Daoy (cell line): Measurements from ENCODE around the gene PTRHD1. TPM values are rescaled to one million over a fixed set of nuclear protein-coding genes. Genes with fewer than 3 reads are reported as not detected.
A peak's percentile ranks its signal among the peaks of the same experiment; 100 is the strongest.

Experiments
- DNase-seq: peaks from one replicate; pipeline ENCODE4 v3.0.0-alpha.2; 2015; ENCODE audit warnings: low read depth
- total RNA-seq: library from RNA; depleted of rRNA; stranded (reverse); fragments of >200 nt; shearing (Covaris generic); gene quantifications from 2 replicates; pipeline ENCODE4 v1.2.3, GENCODE V29; 2014

Gene PTRHD1
- total RNA-seq, 1 experiment from 2014 or later: 41.0 TPM

GRCh38 chr2:24830786-24831185 is 37.6 kb upstream of the PTRHD1 start:
- DNase-seq: no peak

- DNase-seq: no peak
Observed at GRCh38 chr2:24830351-24830750, 37.2 kb upstream of the PTRHD1 start.

DNA sequence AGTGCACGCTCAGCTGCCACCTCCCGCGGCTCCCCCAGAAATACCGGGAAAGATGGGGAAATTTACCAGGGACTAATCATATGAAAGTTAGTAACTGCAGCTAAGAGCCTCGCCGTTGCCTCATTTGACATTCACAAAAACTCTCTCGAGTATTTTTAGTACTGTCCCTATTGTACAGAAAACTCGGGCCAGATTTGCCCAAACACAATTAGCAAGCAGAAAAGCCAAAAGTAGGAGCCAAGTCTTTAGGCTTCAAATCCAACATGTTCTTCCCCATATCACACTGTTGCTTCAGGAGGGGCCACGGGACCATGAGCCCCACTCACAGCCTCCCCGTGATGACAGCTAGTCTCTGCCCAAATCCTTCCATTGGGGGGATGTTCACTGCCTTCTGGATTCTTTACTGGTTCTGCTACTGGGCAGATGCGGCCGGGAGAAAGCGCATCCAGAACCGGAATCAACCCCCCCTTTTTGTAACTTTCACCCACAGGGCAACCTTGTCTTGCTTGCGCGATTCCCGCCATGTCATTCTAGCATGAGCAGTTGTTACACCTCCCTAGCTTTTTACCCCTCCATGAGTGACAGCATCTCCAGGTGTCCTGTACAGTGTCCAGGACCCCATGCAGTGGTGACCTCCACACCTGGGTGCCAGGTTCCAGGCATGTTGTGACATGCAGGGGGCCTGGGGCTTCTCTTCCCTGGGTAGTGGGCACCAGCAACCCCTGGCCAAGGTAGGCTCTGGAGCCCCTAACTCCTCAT is 35.2 kb upstream of the PTRHD1 start:
- DNase-seq: peak; percentile 1

- DNase-seq: peak; percentile 83
Observed at GRCh38 chr2:24827321-24828237, 34.4 kb upstream of the PTRHD1 start.

GRCh38 chr2:24826773-24827145 is 33.6 kb upstream of the PTRHD1 start:
- no peak for DNase-seq

- peak; percentile 7 for DNase-seq
Observed at GRCh38 chr2:24825883-24826772, 32.9 kb upstream of the PTRHD1 start.

DNA sequence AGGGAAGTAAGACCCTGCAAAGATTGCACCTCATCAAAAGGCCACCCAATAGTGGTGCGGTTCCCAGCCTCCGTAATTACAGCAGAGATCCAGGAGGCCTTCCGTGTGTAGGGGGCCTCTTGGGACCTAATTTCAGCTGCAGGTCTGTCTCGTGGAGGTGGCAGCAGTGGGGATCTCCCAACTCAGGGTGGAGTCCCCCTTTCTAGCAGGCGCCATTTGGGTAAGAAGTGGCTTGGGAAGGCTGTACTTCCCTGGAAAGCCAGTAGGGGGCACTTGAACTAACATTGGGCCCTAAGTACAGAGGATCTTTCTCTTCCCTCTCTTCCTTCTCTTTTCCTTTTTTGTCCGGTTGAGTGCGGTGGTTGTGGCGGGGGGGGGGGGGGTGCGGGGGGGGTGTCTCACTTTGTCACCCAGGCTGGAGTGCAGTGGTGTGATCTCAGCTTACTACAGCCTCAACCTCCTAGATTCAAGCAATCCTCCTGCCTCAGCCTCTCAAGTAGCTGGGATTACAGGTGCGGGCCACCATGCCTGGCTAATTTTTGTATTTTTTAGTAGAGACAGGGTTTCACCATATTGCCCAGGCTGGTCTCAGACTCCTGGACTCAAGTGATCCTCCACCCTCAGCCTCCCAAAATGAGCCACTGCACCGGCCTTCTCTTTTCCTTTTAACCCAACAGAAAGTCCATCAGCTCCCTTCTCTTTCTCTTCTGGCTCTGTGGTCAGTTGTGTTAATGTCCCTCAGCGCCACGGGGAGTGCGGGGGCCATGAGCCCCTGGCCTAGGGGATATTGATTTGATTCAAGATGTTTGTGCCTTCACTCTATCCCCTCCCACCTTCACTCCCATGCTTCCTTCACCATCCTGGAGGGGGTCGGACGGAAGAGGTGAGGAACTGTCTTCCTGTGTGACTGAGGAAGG is 32.0 kb upstream of the PTRHD1 start:
- peak; percentile 33 for DNase-seq

GRCh38 chr2:24824071-24824588 is 30.9 kb upstream of the PTRHD1 start:
- peak; percentile 1 for DNase-seq

DNA sequence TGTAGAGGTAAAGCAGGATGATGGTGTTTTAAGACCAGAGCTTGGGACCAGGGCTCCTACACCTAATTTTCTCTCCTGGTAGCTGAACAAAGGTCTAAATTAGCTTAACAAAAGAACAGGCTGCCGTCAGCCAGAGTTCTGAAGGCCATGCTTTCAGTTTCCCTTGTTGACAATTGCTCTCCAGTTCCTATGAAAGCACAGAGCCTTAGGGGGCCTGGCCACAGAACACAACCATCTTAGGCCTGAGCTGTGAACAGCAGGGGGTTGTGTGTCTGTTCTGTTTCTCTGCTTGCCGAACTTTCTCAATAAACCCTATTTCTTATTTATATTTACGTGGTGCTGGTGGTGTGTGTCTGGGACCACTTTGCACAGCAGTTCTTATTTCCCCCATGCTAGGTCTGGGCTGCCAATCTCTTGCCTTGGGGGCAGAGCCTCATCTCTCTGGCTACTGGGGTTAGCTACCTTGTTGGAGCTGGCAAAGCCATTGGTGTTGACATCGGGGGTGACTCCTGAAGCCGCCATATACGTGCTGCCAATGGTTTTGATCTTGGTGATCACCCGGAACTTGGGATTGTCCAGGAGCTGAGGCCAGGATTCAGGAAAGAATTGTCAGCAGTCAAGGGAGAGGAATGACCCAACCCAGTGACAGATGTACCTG is 29.0 kb upstream of the PTRHD1 start:
- no peak for DNase-seq

DNA sequence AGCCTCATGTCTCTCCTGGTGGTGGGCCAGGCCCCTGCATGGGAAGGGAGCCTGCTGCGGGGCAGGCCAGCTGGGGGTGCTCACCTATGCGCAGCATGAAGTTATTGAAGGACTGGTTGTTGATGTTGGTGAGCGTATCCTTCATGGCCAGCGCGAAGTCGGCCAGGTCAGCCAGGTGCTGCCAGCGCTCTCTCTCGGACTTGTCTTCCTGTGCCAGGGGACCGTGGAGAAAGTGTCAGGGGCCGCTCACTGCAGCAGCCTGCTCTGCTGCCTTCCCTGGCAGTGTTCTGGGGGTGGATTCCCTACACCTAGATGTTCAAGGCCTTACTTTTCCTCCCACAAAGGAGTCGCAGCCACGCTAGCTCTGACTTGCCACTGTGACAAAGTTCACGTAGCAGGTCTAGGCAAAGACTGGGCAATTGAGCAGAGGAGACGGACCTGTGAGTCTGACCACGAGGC is 28.3 kb upstream of the PTRHD1 start:
- no peak for DNase-seq

DNA sequence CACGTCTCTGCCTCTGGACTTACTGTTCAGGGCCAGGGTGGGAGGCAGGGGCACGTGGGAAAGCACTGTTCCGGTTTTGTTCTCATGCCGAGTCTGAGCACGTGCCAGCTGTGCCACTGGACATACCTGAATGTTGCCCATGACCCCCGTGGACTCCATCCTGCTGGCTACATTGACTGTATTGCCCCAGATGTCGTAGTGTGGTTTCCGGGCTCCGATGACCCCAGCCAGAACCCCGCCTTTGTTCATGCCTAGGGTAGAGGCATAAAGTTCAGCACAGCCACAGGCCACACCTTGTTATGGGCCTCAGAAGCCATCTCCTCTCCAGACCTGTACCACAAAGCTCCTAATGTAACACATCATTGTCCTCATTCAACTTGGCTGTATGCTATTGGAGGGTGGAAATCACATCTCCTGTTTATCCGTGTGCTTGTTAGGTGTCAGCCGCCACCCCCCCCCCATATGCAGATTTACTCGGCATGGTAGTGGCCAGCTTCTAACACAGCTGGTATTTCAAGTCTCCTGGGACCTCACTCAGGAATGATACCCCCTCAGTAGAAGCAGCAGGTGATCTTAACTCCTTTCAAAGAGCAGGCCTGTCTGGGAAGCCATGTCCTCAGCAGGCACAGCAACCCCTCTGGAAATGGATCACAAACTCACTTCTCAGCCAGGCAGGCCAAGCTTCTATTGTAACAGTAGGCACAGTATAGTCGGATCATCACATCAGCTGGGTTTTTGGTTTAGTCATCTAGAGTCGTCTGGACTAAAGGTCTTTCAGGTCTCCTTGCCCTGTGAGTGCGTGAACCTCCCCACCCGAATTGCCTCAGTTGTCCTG is 27.6 kb upstream of the PTRHD1 start:
- no peak for DNase-seq

- DNase-seq: no peak
Observed at GRCh38 chr2:24820175-24820513, 27.0 kb upstream of the PTRHD1 start.

DNA sequence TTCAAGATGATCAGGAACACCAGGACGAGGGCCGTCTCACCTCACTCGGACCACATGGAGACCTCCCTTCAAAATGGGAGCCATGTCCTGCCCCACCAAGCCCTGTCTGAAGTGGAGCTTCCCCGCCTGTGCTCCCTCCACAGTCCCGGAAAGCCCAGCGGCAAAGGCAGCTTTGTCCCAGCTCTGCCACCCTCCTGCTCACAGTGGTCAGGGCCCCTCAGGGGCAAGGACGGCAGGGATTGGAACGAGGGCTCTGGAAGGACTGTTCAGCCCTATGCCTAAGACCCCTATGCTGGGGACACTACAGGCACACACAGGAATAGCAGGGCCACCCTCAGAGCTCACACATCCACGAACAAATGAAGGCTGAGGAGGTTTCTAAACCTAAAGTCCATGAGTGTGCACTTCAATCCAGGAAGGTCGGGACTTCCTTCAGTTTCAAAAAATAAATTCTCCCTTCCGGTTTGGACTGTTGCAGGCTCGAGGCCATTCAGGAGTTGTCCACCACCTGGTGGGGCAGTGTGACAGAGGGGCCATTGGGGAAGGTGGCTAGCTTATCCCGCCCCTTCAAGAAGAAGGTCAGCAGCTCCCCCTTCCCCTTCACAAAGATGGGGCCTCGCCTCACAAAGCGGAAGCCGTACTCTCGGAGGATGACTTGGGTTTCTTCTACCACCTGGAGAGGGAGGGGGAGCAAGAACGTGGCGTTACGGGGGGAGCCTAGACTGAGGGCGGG is 26.4 kb upstream of the PTRHD1 start:
- DNase-seq: no peak

- no peak for DNase-seq
Observed at GRCh38 chr2:24818721-24819167, 25.6 kb upstream of the PTRHD1 start.

- peak; percentile 83 for DNase-seq
Observed at GRCh38 chr2:24816884-24817283, 23.7 kb upstream of the PTRHD1 start.

- no peak for DNase-seq
Observed at GRCh38 chr2:24816404-24816803, 23.2 kb upstream of the PTRHD1 start.

- no peak for DNase-seq
Observed at GRCh38 chr2:24815171-24815570, 22.0 kb upstream of the PTRHD1 start.

- DNase-seq: no peak
Observed at GRCh38 chr2:24814516-24814915, 21.3 kb upstream of the PTRHD1 start.
